Caco-2 (cell line): ENCODE measurements around the gene IRAK3. TPM values are rescaled to one million over a fixed set of nuclear protein-coding genes. Genes with fewer than 3 reads are reported as not detected.

Source experiments
- BruUV-seq: library from RNA; stranded (reverse); fragments of 400-500 nt; replicated peaks from 2 replicates; lab custom pipeline; 2021; lab: Mats Ljungman, UMichigan
- CTCF ChIA-PET: fragments of 300-600 bp; sonication (Branson Sonifier 250); formaldehyde crosslinking; loops from one replicate; lab custom pipeline; 2022; ENCODE audit warnings: antibody characterized with exemption; lab: Charles Lee
- POLR2A ChIA-PET: fragments of 300-600 bp; sonication (Branson Sonifier 250); formaldehyde crosslinking; loops from one replicate; lab custom pipeline; 2022; ENCODE audit warnings: antibody characterized with exemption; lab: Charles Lee
- DNase-seq, 2 experiments: peaks; one replicate each; pipeline versions ENCODE4 v3.0.0 to v3.0.0-alpha.2; 2020 to 2022
- H3K27me3 ChIP-seq: replicated peaks from 2 replicates; pipeline ENCODE4 v1.6.0; 2011; ENCODE audit warnings: low read length; ENCODE audit not compliant: control insufficient read depth, insufficient read depth
- H3K36me3 ChIP-seq: 2 replicates; pipeline ENCODE4 v1.5.1; 2011; ENCODE audit warnings: low read length; ENCODE audit not compliant: control insufficient read depth, insufficient read depth
- H3K4me1 ChIP-seq: fragments of 250-450 bp; sonication (Bioruptor Pico); 2 replicates; pipeline ENCODE4 v1.5.1; 2020; ENCODE audit warnings: mild to moderate bottlenecking
- H3K4me3 ChIP-seq: 2 replicates; pipeline ENCODE4 v1.5.1; 2011; ENCODE audit warnings: low read depth, mild to moderate bottlenecking, control low read depth, low read length
- H3K9me3 ChIP-seq: fragments of 250-450 bp; sonication (Bioruptor Pico); 2 replicates; pipeline ENCODE4 v1.5.1; 2020; ENCODE audit warnings: mild to moderate bottlenecking, moderate library complexity
- H3K27ac Mint-ChIP-seq: one replicate; pipeline ENCODE4 v1.8.0; 2022; ENCODE audit warnings: mixed read lengths; ENCODE audit not compliant: unreplicated experiment
- H3K27me3 Mint-ChIP-seq: one replicate; pipeline ENCODE4 v1.8.0; 2022; ENCODE audit warnings: mixed read lengths; ENCODE audit not compliant: insufficient read depth, unreplicated experiment
- H3K36me3 Mint-ChIP-seq: one replicate; pipeline ENCODE4 v1.8.0; 2022; ENCODE audit warnings: mild to moderate bottlenecking, mixed read lengths; ENCODE audit not compliant: insufficient read depth, unreplicated experiment
- H3K4me1 Mint-ChIP-seq: one replicate; pipeline ENCODE4 v1.8.0; 2022; ENCODE audit warnings: low read depth, mixed read lengths; ENCODE audit not compliant: unreplicated experiment
- H3K4me3 Mint-ChIP-seq: one replicate; pipeline ENCODE4 v1.8.0; 2022; ENCODE audit warnings: mild to moderate bottlenecking, moderate library complexity, mixed read lengths; ENCODE audit not compliant: unreplicated experiment
- H3K9me3 Mint-ChIP-seq: one replicate; pipeline ENCODE4 v1.8.0; 2022; ENCODE audit warnings: mixed read lengths; ENCODE audit not compliant: unreplicated experiment
- intact Hi-C: fragments of 100-400 bp; cut with micrococcal nuclease; formaldehyde crosslinking; loops from one replicate; pipeline ENCODE4 v1.10.0; 2022; ENCODE audit not compliant: unreplicated experiment
- total RNA-seq: library from RNA; stranded (reverse); gene quantifications from 2 replicates; pipeline ENCODE4 v1.2.3, GENCODE V29; 2022
- TF ChIP-seq, protein P1 (sequence below), 2 experiments: fragments of 200-600 bp in 1 of 2; IDR thresholded peaks; 1 replicate in 1 of 2; 2 replicates in 1 of 2; pipeline versions ENCODE4 v1.5.1 to v1.8.0; 2011 to 2022; ENCODE audit warnings: antibody characterized with exemption in 1 of 2, control low read depth in 1 of 2, inconsistent platforms in 1 of 2, low read depth in 1 of 2, low read length in 1 of 2, mild to moderate bottlenecking in 1 of 2, moderate library complexity in 1 of 2; ENCODE audit not compliant: insufficient read depth in 1 of 2, severe bottlenecking in 1 of 2, unreplicated experiment in 1 of 2

The IRAK3 gene
- total RNA-seq, 1 experiment from 2014 or later, result not detected

DNA sequence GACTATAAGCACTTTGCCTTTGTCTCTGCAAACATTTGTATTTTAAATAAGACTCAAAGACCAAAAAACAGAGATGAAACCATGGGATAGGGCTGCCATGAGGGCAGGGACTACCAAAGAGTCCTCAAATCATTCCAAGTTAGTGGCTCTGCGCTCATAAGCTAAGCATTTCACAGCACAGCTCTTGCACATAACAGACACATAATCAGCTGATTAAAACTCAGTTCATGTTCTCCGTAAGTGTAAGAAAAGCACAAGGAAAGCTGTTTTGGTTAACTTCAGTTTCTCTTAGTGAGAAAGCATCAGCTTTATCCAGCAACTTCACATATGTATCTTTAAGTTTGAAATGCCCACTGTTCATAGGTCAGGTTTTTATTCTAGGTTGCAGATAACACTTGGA, 54.9 kb downstream of the IRAK3 start:
- Mint-ChIP-seq H3K4me1 (no peaks in the 10 kb centered on the region), H3K27me3 (peaks cover 3% of the 10 kb centered on the region), H3K36me3 (no peaks in the 10 kb centered on the region), H3K4me3 (no peak overlapping the region), H3K27ac (no peak overlapping the region), H3K9me3 (no peaks in the 10 kb centered on the region)
- no TSS peak for BruUV-seq
- intact Hi-C loops, result no loop called here
- no peaks in the 10 kb centered on the region for H3K36me3 ChIP-seq
- POLR2A ChIA-PET, result no interaction called here
- H3K9me3 ChIP-seq, result no peaks in the 10 kb centered on the region; the same call in 1 of the 2 replicates
- no peak for DNase-seq
- CTCF ChIA-PET, result no interaction called here
- H3K4me3 ChIP-seq, result no peak overlapping the region
- TF ChIP-seq, protein P1, sequence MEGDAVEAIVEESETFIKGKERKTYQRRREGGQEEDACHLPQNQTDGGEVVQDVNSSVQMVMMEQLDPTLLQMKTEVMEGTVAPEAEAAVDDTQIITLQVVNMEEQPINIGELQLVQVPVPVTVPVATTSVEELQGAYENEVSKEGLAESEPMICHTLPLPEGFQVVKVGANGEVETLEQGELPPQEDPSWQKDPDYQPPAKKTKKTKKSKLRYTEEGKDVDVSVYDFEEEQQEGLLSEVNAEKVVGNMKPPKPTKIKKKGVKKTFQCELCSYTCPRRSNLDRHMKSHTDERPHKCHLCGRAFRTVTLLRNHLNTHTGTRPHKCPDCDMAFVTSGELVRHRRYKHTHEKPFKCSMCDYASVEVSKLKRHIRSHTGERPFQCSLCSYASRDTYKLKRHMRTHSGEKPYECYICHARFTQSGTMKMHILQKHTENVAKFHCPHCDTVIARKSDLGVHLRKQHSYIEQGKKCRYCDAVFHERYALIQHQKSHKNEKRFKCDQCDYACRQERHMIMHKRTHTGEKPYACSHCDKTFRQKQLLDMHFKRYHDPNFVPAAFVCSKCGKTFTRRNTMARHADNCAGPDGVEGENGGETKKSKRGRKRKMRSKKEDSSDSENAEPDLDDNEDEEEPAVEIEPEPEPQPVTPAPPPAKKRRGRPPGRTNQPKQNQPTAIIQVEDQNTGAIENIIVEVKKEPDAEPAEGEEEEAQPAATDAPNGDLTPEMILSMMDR (IDR thresholded peaks at IDR 0.05; ENCODE audit: insufficient read depth in 1 of 2, low read depth in 1 of 2, low read length in 1 of 2, severe bottlenecking in 1 of 2, unreplicated experiment in 1 of 2), result no peak
- no peaks in the 10 kb centered on the region for H3K27me3 ChIP-seq
- no peaks in the 10 kb centered on the region for H3K4me1 ChIP-seq

DNA sequence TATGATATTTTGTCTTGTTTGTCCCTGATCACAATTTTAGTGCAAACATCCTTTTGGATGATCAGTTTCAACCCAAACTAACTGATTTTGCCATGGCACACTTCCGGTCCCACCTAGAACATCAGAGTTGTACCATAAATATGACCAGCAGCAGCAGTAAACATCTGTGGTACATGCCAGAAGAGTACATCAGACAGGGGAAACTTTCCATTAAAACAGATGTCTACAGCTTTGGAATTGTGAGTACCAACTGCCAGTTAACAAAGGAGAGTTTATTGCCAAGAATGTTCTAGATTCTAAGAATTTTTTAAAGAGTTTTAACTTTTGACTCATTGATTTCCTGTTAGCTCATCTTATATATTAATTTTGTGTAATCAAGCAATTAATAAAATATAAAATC, 55.4 kb downstream of the IRAK3 start:
- Histone ChIP-seq H3K4me3 (no peak overlapping the region), H3K9me3 (no peaks in the 10 kb centered on the region; the same call in 1 of the 2 replicates), H3K4me1 (no peaks in the 10 kb centered on the region), H3K27me3 (no peaks in the 10 kb centered on the region), H3K36me3 (no peaks in the 10 kb centered on the region)
- ChIA-PET POLR2A (no interaction called here), CTCF (no interaction called here)
- Mint-ChIP-seq H3K27me3 (peaks cover 3% of the 10 kb centered on the region), H3K4me1 (no peaks in the 10 kb centered on the region), H3K9me3 (no peaks in the 10 kb centered on the region), H3K36me3 (no peaks in the 10 kb centered on the region), H3K27ac (no peak overlapping the region), H3K4me3 (no peak overlapping the region)
- no peak for DNase-seq
- TF ChIP-seq, protein P1 (IDR thresholded peaks at IDR 0.05; ENCODE audit: insufficient read depth in 1 of 2, low read depth in 1 of 2, low read length in 1 of 2, severe bottlenecking in 1 of 2, unreplicated experiment in 1 of 2), result no peak
- BruUV-seq, result no TSS peak
- intact Hi-C loops, result no loop called here

DNA sequence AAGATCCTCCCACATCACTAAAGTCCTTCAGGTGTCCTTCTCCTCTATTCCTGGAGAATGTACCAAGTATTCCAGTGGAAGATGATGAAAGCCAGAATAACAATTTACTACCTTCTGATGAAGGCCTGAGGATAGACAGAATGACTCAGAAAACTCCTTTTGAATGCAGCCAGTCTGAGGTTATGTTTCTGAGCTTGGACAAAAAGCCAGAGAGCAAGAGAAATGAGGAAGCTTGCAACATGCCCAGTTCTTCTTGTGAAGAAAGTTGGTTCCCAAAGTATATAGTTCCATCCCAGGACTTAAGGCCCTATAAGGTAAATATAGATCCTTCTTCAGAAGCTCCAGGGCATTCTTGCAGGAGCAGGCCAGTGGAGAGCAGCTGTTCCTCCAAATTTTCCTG, 58.7 kb downstream of the IRAK3 start:
- no peaks in the 10 kb centered on the region for H3K4me1 Mint-ChIP-seq
- POLR2A ChIA-PET, result no interaction called here
- no peak overlapping the region for H3K4me3 Mint-ChIP-seq
- Histone ChIP-seq H3K4me3 (no peak overlapping the region), H3K9me3 (no peaks in the 10 kb centered on the region), H3K4me1 (no peaks in the 10 kb centered on the region), H3K27me3 (no peaks in the 10 kb centered on the region; the same call in 1 of the 2 replicates), H3K36me3 (no peaks in the 10 kb centered on the region)
- no peak overlapping the region for H3K27ac Mint-ChIP-seq
- H3K36me3 Mint-ChIP-seq, result no peaks in the 10 kb centered on the region
- no peak for DNase-seq
- peaks cover 12% of the 10 kb centered on the region for H3K27me3 Mint-ChIP-seq
- no TSS peak for BruUV-seq
- H3K9me3 Mint-ChIP-seq, result no peaks in the 10 kb centered on the region
- CTCF ChIA-PET, result no interaction called here
- intact Hi-C loops, result no loop called here
- TF ChIP-seq, protein P1 (IDR thresholded peaks at IDR 0.05; ENCODE audit: insufficient read depth in 1 of 2, low read depth in 1 of 2, low read length in 1 of 2, severe bottlenecking in 1 of 2, unreplicated experiment in 1 of 2), result no peak
